ENCODE data around the gene XKRX. TPM values are rescaled to one million over a fixed set of nuclear protein-coding genes. Genes with fewer than 3 reads are reported as not detected.

The XKRX gene
- total RNA-seq, result not detected
- long read RNA-seq, result 0 reads

DNA sequence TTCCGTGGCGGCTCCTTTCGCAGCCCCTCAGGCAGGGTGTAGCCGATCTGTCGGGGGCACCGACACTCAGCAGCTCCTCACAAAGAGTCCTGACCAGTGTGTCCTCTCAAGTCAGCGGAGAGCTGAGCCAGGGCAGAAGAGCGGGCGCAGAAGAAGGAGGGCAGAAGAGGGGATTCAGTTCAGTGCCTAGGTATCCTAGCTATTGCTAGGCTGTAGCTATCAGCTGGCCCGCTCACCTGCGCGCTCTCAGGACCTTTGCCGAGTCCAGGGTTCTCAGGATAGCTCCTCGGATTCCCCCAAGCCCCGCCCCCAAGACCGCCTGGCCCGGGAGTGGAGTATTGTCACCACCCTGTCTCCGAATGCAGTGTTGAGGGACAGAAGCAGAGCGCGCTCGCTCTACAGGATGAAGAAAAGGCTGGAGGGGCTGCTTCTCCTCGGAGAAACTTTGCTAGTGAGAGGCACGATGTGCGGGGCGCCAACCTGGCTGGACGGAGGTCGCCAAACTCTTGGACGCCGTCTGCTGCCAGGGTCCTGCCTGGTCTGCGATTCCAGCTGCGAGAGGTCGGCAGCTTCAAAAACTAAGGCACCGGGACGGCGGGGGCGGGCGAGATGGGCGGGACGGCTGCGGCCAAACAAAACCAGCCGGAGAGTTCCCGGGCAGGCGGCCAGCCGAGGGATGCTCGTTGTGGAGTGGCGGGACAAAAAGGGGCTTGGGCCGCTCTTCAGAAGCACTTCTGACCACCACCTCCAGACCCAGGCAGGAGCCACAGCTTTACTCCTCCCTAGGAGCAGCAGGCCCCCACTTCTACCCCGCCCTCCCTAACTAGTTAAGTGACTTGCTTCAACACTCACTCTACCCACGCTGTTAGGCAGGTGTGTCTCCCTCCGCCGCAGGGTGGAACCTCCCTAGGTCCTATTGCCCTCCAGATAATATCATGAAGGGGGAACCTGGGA, at the start of gene XKRX:
TSS of gene XKRX (minus strand) at position 258 of the 954 bp plus-strand sequence. CDS start 613 bp downstream, outside the sequence.
- Histone ChIP-seq H3K27me3 (ENCODE audit: low read depth) (no peaks in the 10 kb centered on the region), H3K4me1 (no peaks in the 10 kb centered on the region), H3K27ac (replicated peaks) (no peak within 1 kb of the TSS), H3K36me3 (no peaks in the 10 kb centered on the region), H3K9me3 (replicated peaks) (no peaks in the 10 kb centered on the region), H3K4me3 (peak within 1 kb of the TSS; percentile 58)
- intact Hi-C loops (cut with micrococcal nuclease), result no loop called here
- peak; percentile 20 for DNase-seq
- TF ChIP-seq, protein P1, sequence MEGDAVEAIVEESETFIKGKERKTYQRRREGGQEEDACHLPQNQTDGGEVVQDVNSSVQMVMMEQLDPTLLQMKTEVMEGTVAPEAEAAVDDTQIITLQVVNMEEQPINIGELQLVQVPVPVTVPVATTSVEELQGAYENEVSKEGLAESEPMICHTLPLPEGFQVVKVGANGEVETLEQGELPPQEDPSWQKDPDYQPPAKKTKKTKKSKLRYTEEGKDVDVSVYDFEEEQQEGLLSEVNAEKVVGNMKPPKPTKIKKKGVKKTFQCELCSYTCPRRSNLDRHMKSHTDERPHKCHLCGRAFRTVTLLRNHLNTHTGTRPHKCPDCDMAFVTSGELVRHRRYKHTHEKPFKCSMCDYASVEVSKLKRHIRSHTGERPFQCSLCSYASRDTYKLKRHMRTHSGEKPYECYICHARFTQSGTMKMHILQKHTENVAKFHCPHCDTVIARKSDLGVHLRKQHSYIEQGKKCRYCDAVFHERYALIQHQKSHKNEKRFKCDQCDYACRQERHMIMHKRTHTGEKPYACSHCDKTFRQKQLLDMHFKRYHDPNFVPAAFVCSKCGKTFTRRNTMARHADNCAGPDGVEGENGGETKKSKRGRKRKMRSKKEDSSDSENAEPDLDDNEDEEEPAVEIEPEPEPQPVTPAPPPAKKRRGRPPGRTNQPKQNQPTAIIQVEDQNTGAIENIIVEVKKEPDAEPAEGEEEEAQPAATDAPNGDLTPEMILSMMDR (IDR thresholded peaks at IDR 0.05; ENCODE audit: borderline replicate concordance), result no peak

DNA sequence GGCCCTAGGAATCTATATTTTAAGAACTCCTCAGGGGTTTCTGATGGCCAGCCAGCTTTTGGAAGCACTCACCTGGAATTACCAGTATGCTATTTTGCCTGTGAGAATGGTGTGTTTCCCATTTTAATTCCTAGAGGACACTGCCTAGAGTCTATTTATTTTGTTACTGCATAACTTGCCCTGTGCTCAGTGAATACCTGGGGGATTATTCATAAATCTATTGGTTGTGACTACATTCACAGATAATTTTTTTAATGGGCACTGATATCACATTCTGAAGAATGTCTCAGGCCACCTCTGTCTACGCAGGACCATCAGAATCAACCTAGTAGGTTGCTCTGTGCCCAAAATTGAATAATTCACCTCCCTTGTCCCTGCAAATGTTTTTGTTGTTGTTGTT, 47.5 kb upstream of the XKRX start:
- no peak for DNase-seq
- H3K4me3 ChIP-seq, result no peak overlapping the region
- no peaks in the 10 kb centered on the region for H3K36me3 ChIP-seq
- TF ChIP-seq, protein P1 (IDR thresholded peaks at IDR 0.05; ENCODE audit: borderline replicate concordance), result no peak
- intact Hi-C loops (cut with micrococcal nuclease), result no loop called here
- H3K4me1 ChIP-seq, result no peaks in the 10 kb centered on the region
- H3K27ac ChIP-seq (replicated peaks), result no peak overlapping the region
- H3K9me3 ChIP-seq (replicated peaks), result no peaks in the 10 kb centered on the region
- H3K27me3 ChIP-seq (ENCODE audit: low read depth), result no peaks in the 10 kb centered on the region

DNA sequence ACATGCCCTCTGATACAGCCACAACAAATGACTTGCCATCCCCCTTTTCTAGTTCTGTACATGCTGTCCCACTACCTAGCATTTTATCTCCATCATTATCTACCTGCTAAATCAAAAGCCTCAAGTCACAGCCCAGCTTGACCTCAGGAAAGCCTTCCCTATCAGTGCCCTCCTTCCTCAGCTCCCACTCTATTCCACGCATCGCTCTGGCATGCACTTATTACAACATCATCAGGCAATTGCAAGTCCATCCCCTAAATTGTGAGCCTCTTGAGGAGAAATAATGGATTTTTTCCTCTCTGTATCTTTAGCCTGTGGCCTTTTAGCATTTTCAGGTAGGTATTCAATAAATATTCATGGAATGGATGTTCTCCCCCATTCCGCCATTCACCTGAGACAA, 46.5 kb upstream of the XKRX start:
- Histone ChIP-seq H3K27ac (replicated peaks) (no peak overlapping the region), H3K4me1 (no peaks in the 10 kb centered on the region), H3K9me3 (replicated peaks) (no peaks in the 10 kb centered on the region), H3K4me3 (no peak overlapping the region), H3K27me3 (ENCODE audit: low read depth) (no peaks in the 10 kb centered on the region), H3K36me3 (no peaks in the 10 kb centered on the region)
- intact Hi-C loops (cut with micrococcal nuclease), result no loop called here
- TF ChIP-seq, protein P1 (IDR thresholded peaks at IDR 0.05; ENCODE audit: borderline replicate concordance), result no peak
- no peak for DNase-seq

DNA sequence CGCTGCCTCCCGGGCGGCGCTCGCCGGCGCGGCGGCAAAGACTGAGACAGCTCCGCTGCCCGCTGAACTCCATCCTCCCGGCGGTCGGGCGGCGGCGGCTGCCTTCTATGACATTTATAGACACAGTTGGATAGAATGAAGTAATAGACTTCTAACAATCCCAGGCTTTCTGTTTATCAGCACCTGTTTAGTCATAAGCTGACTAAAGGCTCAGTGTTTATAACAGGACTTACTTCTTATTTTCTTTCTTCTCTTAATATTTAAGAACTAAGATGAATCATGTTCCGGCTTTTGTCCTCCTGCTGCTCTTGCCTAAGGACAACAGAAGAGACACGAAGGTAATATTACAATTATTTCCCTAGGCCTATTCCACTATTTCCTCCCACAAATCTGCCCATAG, 44.7 kb upstream of the XKRX start:
- no peaks in the 10 kb centered on the region for H3K4me1 ChIP-seq
- intact Hi-C loops (cut with micrococcal nuclease), result no loop called here
- no peak for DNase-seq
- H3K36me3 ChIP-seq, result no peaks in the 10 kb centered on the region
- no peaks in the 10 kb centered on the region for H3K27me3 ChIP-seq (ENCODE audit: low read depth)
- H3K4me3 ChIP-seq, result no peak overlapping the region
- H3K9me3 ChIP-seq (replicated peaks), result no peaks in the 10 kb centered on the region
- H3K27ac ChIP-seq (replicated peaks), result no peak overlapping the region
- TF ChIP-seq, protein P1 (IDR thresholded peaks at IDR 0.05; ENCODE audit: borderline replicate concordance), result no peak

DNA sequence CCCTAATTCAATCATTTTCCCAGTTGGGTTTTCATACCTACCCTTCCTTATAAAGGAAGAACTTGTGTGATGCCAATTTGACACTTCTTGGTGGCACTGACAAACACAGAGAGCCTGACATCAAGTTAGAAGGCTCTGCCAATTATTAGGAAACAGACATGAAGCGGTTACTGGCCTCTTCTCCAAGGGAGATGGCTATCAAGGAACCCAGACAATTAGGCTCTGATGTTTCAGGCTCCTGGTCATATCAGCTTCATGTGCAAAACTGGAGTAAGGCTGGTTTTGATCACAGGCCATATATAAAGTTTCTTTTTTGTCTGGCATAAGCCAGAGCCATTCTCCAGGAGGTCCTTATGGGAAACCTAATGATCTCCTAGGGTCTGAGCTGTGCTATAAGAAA, 41.2 kb upstream of the XKRX start:
- intact Hi-C loops (cut with micrococcal nuclease), result no loop called here
- no peaks in the 10 kb centered on the region for H3K36me3 ChIP-seq
- H3K27ac ChIP-seq (replicated peaks), result no peak overlapping the region
- no peak for DNase-seq
- no peaks in the 10 kb centered on the region for H3K4me1 ChIP-seq
- no peaks in the 10 kb centered on the region for H3K9me3 ChIP-seq (replicated peaks)
- no peak overlapping the region for H3K4me3 ChIP-seq
- TF ChIP-seq, protein P1 (IDR thresholded peaks at IDR 0.05; ENCODE audit: borderline replicate concordance), result no peak
- H3K27me3 ChIP-seq (ENCODE audit: low read depth), result no peaks in the 10 kb centered on the region
